ENCODE results near the gene CYP24A1. TPM values are rescaled to one million over a fixed set of nuclear protein-coding genes. Genes with fewer than 3 reads are reported as not detected.

CYP24A1 gene
- total and polyA plus RNA-seq, 2 experiments from 2014 or later: 0.43 to 1.2 TPM

- H3K27ac ChIP-seq: no peak overlapping the region
- in situ Hi-C loops (cut with MboI): loop anchor here (25.0 kb wide), 2 partner anchors 216 to 591 kb away; partner anchors contain the start of gene ZNF217
- DNase-seq: no peak
Measured at GRCh38 chr20:54178256-54178655, 4.5 kb upstream of the CYP24A1 start.

DNA sequence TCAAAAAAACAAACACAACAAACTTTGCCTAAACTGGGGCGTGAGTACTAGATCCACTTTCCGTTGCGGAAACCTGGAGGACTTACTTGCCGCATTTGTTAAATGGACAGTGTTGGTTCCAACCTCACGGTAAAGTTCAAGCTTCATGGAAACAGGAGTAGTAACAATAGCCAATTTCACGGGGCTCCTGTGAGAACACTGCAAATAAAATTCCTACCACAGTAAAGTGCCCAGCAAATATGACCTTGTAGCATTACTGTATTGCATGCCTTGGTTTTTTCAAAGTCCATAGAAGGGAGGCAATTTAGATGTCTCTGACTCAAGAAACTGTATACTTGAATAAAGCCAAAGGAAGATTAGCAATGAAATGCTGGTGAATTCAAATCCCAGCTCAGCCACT is 3.6 kb upstream of the CYP24A1 start:
- H3K9ac ChIP-seq: no peak overlapping the region
- no peak overlapping the region for H3K27ac ChIP-seq
- no peaks in the 10 kb centered on the region for H3K9me2 ChIP-seq (ENCODE audit: insufficient read depth)
- H3K79me2 ChIP-seq (ENCODE audit: insufficient read depth): no peaks in the 10 kb centered on the region
- peaks cover 7% of the 10 kb centered on the region; the same call in 1 of the 2 replicates for H3K4me1 ChIP-seq (ENCODE audit: insufficient read depth)
- H3K9me3 ChIP-seq (ENCODE audit: low read depth): no peaks in the 10 kb centered on the region
- no peak overlapping the region for H2AFZ ChIP-seq
- no peaks in the 10 kb centered on the region for H3K36me3 ChIP-seq (ENCODE audit: low read depth)
- TF ChIP-seq EZH2phosphoT487 (IDR thresholded peaks at IDR 0.05; ENCODE audit: insufficient read depth, low read depth) (no peak), EZH2 (IDR thresholded peaks at IDR 0.05; ENCODE audit: insufficient read depth, poor library complexity, severe bottlenecking) (no peak)
- no peaks in the 10 kb centered on the region for H3F3A ChIP-seq (ENCODE audit: insufficient read depth)
- in situ Hi-C loops (cut with MboI): loop anchor here (25.0 kb wide), 2 partner anchors 215 to 590 kb away; partner anchors contain the start of gene ZNF217
- DNase-seq: no peak
- no peaks in the 10 kb centered on the region for H4K20me1 ChIP-seq (ENCODE audit: insufficient read depth)
- WGBS, 2 experiments (ENCODE audit: low coverage in 1 of 2, low lambda C conversion rate in 2 of 2, missing lambda C conversion rate in 2 of 2): 75 to 76% methylated on average over 6 of the region's 6 CpGs
- no peak overlapping the region for H3K4me3 ChIP-seq
- H3K4me2 ChIP-seq (ENCODE audit: unreplicated experiment): no peak overlapping the region
- H3K27me3 ChIP-seq (replicated peaks; ENCODE audit: insufficient read depth): peaks cover 17% of the 10 kb centered on the region

More at GRCh38 chr20:54178256-54178655, 4.5 kb upstream of the CYP24A1 start:
- no peak overlapping the region for H2AFZ ChIP-seq
- H3K9ac ChIP-seq: no peak overlapping the region
- WGBS, 2 experiments (ENCODE audit: low coverage in 1 of 2, low lambda C conversion rate in 2 of 2, missing lambda C conversion rate in 2 of 2): 72 to 80% methylated on average over 2 of the region's 2 CpGs
- H3K4me1 ChIP-seq (ENCODE audit: insufficient read depth): peaks cover 7% of the 10 kb centered on the region; the same call in 1 of the 2 replicates
- no peaks in the 10 kb centered on the region for H4K20me1 ChIP-seq (ENCODE audit: insufficient read depth)
- H3K4me2 ChIP-seq (ENCODE audit: unreplicated experiment): no peak overlapping the region
- no peaks in the 10 kb centered on the region for H3K79me2 ChIP-seq (ENCODE audit: insufficient read depth)
- H3K4me3 ChIP-seq: no peak overlapping the region
- TF ChIP-seq EZH2 (IDR thresholded peaks at IDR 0.05; ENCODE audit: insufficient read depth, poor library complexity, severe bottlenecking): no peak
- no peak for TF ChIP-seq EZH2phosphoT487 (IDR thresholded peaks at IDR 0.05; ENCODE audit: insufficient read depth, low read depth)
- no peaks in the 10 kb centered on the region for H3K36me3 ChIP-seq (ENCODE audit: low read depth)
- no peaks in the 10 kb centered on the region for H3F3A ChIP-seq (ENCODE audit: insufficient read depth)
- H3K9me3 ChIP-seq (ENCODE audit: low read depth): no peaks in the 10 kb centered on the region
- no peaks in the 10 kb centered on the region for H3K9me2 ChIP-seq (ENCODE audit: insufficient read depth)
- H3K27me3 ChIP-seq (replicated peaks; ENCODE audit: insufficient read depth): peaks cover 8% of the 10 kb centered on the region; the same call in 1 of the 2 replicates

DNA sequence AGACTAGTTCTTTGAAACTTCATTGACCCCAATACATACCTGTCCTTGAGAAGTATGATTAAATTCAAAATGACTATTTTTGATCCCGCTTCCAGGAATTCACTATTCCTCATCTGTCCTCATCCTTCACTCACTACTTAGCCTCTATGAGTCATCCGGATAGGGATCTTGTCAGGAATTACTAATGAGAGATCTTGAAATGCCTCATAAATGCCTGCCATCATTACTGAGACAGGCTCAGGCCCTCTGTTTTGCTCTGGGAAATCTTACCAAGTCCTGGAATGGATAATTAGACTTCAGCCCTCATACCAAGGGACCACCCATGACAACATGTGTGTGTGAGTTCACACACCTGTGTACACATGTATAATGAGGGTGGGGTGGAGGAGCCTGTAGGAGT is 2.8 kb upstream of the CYP24A1 start:
- Histone ChIP-seq H3F3A (ENCODE audit: insufficient read depth) (no peaks in the 10 kb centered on the region), H3K9me3 (ENCODE audit: low read depth) (no peaks in the 10 kb centered on the region), H3K36me3 (ENCODE audit: low read depth) (no peaks in the 10 kb centered on the region), H4K20me1 (ENCODE audit: insufficient read depth) (no peaks in the 10 kb centered on the region), H2AFZ (no peak overlapping the region), H3K79me2 (ENCODE audit: insufficient read depth) (no peaks in the 10 kb centered on the region), H3K27ac (no peak overlapping the region), H3K4me3 (no peak overlapping the region), H3K4me1 (ENCODE audit: insufficient read depth) (peaks cover 7% of the 10 kb centered on the region; the same call in 1 of the 2 replicates), H3K27me3 (replicated peaks; ENCODE audit: insufficient read depth) (peaks cover 24% of the 10 kb centered on the region), H3K4me2 (ENCODE audit: unreplicated experiment) (no peak overlapping the region), H3K9ac (no peak overlapping the region), H3K9me2 (ENCODE audit: insufficient read depth) (no peaks in the 10 kb centered on the region)
- no peak for TF ChIP-seq EZH2phosphoT487 (IDR thresholded peaks at IDR 0.05; ENCODE audit: insufficient read depth, low read depth)
- TF ChIP-seq EZH2 (IDR thresholded peaks at IDR 0.05; ENCODE audit: insufficient read depth, poor library complexity, severe bottlenecking): no peak
- in situ Hi-C loops (cut with MboI): loop anchor here (25.0 kb wide), 2 partner anchors 214 to 589 kb away; partner anchors contain the start of gene ZNF217
- 13 to 27% methylated on average over 2 of the region's 2 CpGs for WGBS, 2 experiments (ENCODE audit: low coverage in 1 of 2, low lambda C conversion rate in 2 of 2, missing lambda C conversion rate in 2 of 2)
- peak; percentile 51 for DNase-seq

- no peaks in the 10 kb centered on the region for H3K79me2 ChIP-seq (ENCODE audit: insufficient read depth)
- peaks cover 7% of the 10 kb centered on the region; the same call in 1 of the 2 replicates for H3K4me1 ChIP-seq (ENCODE audit: insufficient read depth)
- peak overlapping the region; percentile 58 for H2AFZ ChIP-seq
- H3K36me3 ChIP-seq (ENCODE audit: low read depth): no peaks in the 10 kb centered on the region
- 0 out of 2 replicates have a peak overlapping the region, but pooled peaks have one; percentile 17 for H3K9ac ChIP-seq
- DNase-seq: no peak
- no peaks in the 10 kb centered on the region for H3K9me2 ChIP-seq (ENCODE audit: insufficient read depth)
- 87 to 91% methylated on average over 17 to 18 of the region's 18 CpGs for WGBS, 2 experiments (ENCODE audit: low coverage in 1 of 2, low lambda C conversion rate in 2 of 2, missing lambda C conversion rate in 2 of 2)
- peak overlapping the region; percentile 78 for H3K4me2 ChIP-seq (ENCODE audit: unreplicated experiment)
- no peaks in the 10 kb centered on the region for H4K20me1 ChIP-seq (ENCODE audit: insufficient read depth)
- no peak overlapping the region for H3K27ac ChIP-seq
- peak overlapping the region; percentile 58 for H3K4me3 ChIP-seq
- in situ Hi-C loops (cut with MboI): loop anchor here (25.0 kb wide), 2 partner anchors 212 to 587 kb away; partner anchors contain the start of gene ZNF217
- H3K9me3 ChIP-seq (ENCODE audit: low read depth): no peaks in the 10 kb centered on the region
- H3F3A ChIP-seq (ENCODE audit: insufficient read depth): no peaks in the 10 kb centered on the region
- peaks cover 30% of the 10 kb centered on the region for H3K27me3 ChIP-seq (replicated peaks; ENCODE audit: insufficient read depth)
- TF ChIP-seq EZH2phosphoT487 (IDR thresholded peaks at IDR 0.05; ENCODE audit: insufficient read depth, low read depth) (no peak), EZH2 (IDR thresholded peaks at IDR 0.05; ENCODE audit: insufficient read depth, poor library complexity, severe bottlenecking) (peak; percentile 64)
Measured at GRCh38 chr20:54174457-54175175, 830 bp upstream of the CYP24A1 start.
